Retinal pigment epithelial cell (primary cell): ENCODE measurements around the gene SLC18A3.

Experiments
- DNase-seq: peaks from one replicate; pipeline ENCODE4 v3.0.0-alpha.2; 2010; ENCODE audit warnings: low read depth
- H3K4me3 ChIP-seq: 2 replicates; pipeline ENCODE4 v1.5.1; 2011; ENCODE audit warnings: mild to moderate bottlenecking, low read length, control low read depth, moderate library complexity
- TF ChIP-seq, protein P1 (sequence below): conservative IDR thresholded peaks from 2 replicates; pipeline ENCODE4 v1.5.1; 2011; ENCODE audit warnings: low read depth, low read length, control low read depth, inconsistent platforms

The SLC18A3 gene

DNA sequence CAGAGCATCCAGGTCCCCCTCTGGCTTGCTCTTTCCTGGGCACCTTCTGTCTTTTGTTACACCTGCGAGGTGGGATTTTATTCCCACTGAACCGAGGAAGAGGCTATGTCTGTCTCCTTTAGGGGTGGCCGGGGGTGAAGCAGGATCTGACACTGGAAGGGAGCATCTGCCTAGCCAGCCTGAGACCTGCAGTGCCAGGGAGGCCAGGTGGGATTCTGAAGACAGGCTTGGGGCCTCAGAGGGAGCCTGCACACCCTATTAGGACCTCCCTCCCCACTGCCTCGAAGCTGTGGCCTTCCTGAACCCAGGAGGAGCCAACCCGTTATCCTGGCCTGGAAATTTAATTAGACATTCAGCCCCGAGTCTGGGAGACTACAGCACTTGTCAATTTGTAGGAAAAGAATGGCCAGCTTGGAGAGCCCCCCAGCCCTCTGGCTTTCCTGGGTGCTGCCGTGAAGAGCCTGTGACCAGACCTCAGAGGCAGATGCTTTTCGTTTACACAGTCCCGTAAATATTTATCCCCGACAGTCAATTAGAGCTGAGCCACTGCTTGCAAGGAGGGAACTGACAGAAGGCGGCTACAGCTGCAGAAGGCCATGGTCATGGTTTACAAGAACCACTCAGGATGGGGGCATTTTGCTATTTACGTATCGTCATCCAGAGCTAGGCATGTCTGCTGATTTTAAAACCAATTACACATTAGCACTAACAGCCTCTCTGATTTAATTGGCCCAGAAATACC lies 23.4 kb downstream of the SLC18A3 start:
- DNase-seq = no peak
- no peak overlapping the region for H3K4me3 ChIP-seq
- TF ChIP-seq, protein P1, sequence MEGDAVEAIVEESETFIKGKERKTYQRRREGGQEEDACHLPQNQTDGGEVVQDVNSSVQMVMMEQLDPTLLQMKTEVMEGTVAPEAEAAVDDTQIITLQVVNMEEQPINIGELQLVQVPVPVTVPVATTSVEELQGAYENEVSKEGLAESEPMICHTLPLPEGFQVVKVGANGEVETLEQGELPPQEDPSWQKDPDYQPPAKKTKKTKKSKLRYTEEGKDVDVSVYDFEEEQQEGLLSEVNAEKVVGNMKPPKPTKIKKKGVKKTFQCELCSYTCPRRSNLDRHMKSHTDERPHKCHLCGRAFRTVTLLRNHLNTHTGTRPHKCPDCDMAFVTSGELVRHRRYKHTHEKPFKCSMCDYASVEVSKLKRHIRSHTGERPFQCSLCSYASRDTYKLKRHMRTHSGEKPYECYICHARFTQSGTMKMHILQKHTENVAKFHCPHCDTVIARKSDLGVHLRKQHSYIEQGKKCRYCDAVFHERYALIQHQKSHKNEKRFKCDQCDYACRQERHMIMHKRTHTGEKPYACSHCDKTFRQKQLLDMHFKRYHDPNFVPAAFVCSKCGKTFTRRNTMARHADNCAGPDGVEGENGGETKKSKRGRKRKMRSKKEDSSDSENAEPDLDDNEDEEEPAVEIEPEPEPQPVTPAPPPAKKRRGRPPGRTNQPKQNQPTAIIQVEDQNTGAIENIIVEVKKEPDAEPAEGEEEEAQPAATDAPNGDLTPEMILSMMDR = no peak

DNA sequence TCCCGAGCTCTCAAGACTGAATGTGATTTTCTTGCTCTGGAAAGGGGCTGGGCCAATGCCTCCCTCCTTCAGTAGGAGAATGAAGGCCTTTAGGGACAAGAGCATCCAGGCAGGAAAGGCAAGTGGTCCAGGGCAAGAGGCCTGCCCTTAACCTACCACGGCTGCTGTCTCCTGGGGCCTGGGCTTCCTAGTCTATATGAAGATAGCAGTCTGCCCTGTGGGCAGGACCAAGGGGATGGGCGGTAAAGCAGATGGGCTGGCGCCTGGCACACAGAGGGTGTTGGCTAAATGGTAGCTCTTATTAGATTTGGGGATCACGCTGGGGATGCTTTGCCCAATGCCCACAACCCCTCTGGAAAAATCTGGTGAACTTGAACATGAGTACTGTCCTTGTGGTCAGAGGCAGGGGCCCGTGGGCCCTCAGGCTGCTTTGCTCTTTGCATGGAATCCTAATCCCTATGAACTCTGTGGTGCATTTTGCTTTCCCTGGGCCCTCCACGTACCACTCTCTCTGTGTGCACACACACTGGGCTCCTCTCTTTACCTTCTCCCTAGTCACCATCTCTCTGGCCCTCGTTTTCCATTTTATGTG lies 24.1 kb downstream of the SLC18A3 start:
- no peak overlapping the region for H3K4me3 ChIP-seq
- TF ChIP-seq, protein P1 = no peak
- no peak for DNase-seq

DNA sequence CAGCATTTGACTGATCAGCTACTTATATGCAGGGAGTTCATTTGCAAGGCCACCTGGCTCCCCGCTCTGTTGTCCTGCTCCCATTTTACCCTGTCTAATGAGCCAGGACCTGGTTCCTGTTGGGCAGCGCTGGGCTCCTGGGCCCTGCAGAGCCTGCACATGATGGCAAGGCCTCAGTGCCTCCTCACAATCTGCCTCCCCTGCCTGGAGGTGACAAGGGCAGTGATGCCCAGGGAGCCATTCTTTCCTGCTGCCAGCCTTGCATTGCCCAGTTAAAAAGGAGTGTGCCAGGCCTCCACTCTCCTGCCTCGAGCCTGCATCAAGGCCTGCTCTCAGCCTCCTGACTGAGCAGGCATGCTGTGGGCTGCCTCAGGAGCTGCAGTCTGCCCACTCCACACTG lies 32.2 kb downstream of the SLC18A3 start:
- TF ChIP-seq, protein P1 = no peak
- DNase-seq = no peak
- no peak overlapping the region for H3K4me3 ChIP-seq

DNA sequence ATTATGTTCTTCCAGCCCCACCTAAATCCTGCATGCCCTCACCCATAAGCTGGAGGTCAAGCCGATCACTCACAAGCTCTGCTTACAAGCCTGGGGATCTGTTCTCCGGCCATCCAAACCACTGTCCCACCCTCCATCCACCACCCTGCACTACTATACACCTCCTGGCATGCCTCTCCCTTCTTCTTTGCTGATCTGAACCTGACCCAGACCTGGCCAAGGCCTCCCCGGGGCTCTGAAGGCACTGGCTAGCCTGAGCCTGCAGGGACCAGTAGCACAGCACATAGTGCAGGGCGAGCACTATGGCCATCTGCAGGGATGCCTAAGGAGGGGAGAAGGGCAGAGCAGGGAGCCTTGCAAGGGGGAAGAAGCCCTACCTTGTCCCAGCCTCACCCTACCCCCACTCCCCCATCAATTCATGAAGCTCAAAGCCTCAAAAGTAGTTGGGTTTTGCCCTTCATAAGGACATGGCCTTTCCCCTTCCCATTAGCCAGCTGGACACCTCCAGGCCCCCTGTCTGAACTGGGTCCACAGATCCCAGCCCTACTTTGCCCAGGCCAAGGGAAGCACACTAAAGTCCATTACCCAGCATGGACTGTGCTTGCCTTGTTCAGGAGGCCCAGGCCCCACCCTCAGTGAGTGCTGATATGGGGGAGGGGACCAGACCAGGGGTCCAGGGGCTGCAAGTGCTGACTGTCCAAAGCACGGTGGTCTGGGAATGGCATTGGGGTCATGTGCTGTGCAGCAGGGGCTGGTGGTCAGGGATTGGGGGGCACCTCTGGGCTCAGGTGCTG lies 33.3 kb downstream of the SLC18A3 start:
- no peak for DNase-seq
- TF ChIP-seq, protein P1 = no peak
- no peak overlapping the region for H3K4me3 ChIP-seq

DNA sequence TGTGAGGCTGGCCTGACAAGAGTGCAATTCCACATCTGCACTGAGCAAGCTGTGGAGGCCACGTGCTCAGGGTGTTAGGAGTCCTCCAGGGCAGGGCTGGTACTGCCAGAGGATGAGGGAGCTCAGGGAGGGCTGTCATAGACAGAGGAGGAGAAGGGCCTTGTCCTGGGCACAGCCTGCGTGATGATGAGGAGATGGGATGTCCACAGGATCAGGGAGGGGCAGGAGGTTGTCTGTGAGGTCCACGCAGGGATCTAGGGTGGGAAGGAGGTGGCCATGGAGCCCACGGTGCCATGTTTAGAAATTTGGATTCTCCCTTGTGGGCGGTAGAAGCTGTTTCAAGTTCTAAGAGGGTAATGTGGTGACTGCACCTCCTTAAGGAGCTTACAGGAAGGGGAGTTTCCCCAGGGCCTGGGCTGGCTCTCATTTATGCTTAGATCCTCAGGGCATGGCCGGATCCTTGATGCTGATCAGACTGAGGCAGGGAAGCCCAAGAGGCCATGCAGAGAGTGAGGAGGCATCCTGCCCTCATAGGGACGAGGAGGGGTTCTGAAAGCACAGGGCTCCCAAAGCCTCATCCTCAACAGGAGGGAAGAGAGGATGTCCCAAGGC lies 34.0 kb downstream of the SLC18A3 start:
- no peak for DNase-seq
- TF ChIP-seq, protein P1 = no peak
- H3K4me3 ChIP-seq = no peak overlapping the region

DNA sequence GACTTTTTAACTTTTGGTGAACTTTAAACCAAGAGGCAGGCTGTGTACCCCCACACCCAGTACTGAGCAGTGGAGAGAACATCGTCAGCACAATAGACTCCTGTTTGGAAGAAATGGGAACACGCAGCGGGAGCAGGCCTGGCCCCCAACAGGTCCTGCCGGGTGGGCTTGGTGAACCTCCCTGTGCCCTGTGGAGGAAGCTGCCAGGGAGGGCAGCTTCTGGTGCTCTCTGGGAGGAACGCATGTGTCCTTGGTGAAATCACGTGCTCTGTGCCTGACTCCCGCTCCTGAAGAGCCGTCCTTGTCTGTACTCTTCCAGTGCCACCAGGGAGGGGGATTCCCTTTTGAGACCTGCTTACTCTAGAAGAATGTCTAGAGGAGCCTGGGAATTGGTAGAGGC lies 35.3 kb downstream of the SLC18A3 start:
- H3K4me3 ChIP-seq = no peak overlapping the region
- no peak for DNase-seq
- TF ChIP-seq, protein P1 = no peak
